Measurements from ENCODE around the gene SEMA4C. TPM values are rescaled to one million over a fixed set of nuclear protein-coding genes. Genes with fewer than 3 reads are reported as not detected.

Gene SEMA4C
- total and polyA plus RNA-seq, 9 of the 15 experiments (the other 6 are each of a cell fraction or from before 2014, with no cell fraction given), result 0.32 to 59.7 (median 23.9) TPM

DNA sequence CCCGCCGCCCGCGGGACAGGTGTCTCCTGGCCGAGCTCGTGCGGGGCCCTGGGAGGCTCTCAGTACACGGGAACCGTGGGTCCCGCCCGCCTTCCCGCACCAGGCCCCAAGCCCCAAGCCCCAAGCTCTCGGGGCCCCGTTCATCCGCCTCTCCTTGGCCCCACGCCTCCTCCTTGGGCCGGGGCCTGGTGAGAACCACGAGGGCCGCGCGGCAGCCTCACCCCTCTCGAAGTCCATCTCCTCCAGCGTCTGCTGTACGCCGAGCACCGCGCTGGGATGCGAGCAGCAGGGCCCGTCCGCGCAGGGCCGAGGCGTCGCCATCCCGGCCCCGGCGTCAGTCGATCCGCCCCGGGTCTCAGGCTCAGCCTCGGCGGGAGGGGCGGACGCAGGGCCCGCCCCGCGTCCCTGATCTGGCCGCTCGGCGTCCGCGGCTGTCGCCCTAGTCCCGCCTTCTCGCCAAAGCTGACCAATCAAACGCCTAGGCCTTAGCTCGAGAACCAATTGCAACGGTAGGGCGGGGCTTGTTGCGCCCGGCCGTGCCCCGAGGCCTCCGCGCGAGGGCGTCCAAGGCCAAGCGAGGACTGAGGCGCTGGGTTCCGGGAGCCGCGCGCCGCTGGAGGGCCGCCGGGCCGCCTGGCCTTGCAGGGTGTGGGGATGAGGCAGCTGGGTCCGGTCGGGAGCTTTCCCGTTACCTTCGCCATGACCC is 12.1 kb downstream of the SEMA4C start, which contains the start of gene ANKRD39 (continued):
- no peak for TF ChIP-seq MEF2D (tag; conservative IDR thresholded peaks at IDR 0.05; ENCODE audit: low read depth)
- no peak for TF ChIP-seq STAT5B (CRISPR knock-in tag; IDR thresholded peaks at IDR 0.05)
- TF ChIP-seq, protein P1, sequence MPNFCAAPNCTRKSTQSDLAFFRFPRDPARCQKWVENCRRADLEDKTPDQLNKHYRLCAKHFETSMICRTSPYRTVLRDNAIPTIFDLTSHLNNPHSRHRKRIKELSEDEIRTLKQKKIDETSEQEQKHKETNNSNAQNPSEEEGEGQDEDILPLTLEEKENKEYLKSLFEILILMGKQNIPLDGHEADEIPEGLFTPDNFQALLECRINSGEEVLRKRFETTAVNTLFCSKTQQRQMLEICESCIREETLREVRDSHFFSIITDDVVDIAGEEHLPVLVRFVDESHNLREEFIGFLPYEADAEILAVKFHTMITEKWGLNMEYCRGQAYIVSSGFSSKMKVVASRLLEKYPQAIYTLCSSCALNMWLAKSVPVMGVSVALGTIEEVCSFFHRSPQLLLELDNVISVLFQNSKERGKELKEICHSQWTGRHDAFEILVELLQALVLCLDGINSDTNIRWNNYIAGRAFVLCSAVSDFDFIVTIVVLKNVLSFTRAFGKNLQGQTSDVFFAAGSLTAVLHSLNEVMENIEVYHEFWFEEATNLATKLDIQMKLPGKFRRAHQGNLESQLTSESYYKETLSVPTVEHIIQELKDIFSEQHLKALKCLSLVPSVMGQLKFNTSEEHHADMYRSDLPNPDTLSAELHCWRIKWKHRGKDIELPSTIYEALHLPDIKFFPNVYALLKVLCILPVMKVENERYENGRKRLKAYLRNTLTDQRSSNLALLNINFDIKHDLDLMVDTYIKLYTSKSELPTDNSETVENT (CRISPR knock-in tag; IDR thresholded peaks at IDR 0.05), result peak; percentile 70
- TF ChIP-seq ZNF165 (CRISPR knock-in tag; IDR thresholded peaks at IDR 0.05; ENCODE audit: borderline replicate concordance), result no peak
- TF ChIP-seq RNF2 (IDR thresholded peaks at IDR 0.05), result peak; percentile 46; the same call in 1 of the 2 replicates
- no peak for TF ChIP-seq ARNT (IDR thresholded peaks at IDR 0.05)
- no peak for TF ChIP-seq ADNP (tag; IDR thresholded peaks at IDR 0.05)
- peak in 1 of 2 experiments; percentile 81; a peak in 1 of 4 replicates for TF ChIP-seq ZNF639 (CRISPR knock-in tag; conservative IDR thresholded peaks at IDR 0.05 in 1 of 2, IDR thresholded peaks at IDR 0.05 in 1 of 2)
- TF ChIP-seq NFIC (IDR thresholded peaks at IDR 0.05), result no peak
- TF ChIP-seq CTBP1 (IDR thresholded peaks at IDR 0.05; ENCODE audit: borderline replicate concordance), result peak; percentile 95
- peak; percentile 88 for TF ChIP-seq CXXC5 (CRISPR knock-in tag; IDR thresholded peaks at IDR 0.05)
- peak; percentile 36; the same call in 1 of the 2 replicates for TF ChIP-seq NFRKB (IDR thresholded peaks at IDR 0.05; ENCODE audit: low read depth)
- TF ChIP-seq NKRF (IDR thresholded peaks at IDR 0.05; ENCODE audit: borderline replicate concordance), result peak; percentile 28; the same call in 1 of the 2 replicates
- peak; percentile 95 for TF ChIP-seq SMC3 (conservative IDR thresholded peaks at IDR 0.05; ENCODE audit: insufficient read depth, low read depth, low read length)
- no peak for TF ChIP-seq NBN (IDR thresholded peaks at IDR 0.05; ENCODE audit: low read depth)
- peak; percentile 52 for TF ChIP-seq KAT2B (IDR thresholded peaks at IDR 0.05; ENCODE audit: low read depth, low read length)
- TF ChIP-seq ZNF449 (CRISPR knock-in tag; IDR thresholded peaks at IDR 0.05), result no peak
- peak; percentile 65; the same call in 1 of the 2 replicates for TF ChIP-seq FOXK1 (CRISPR knock-in tag; IDR thresholded peaks at IDR 0.05; ENCODE audit: borderline replicate concordance)
- TF ChIP-seq RBM25 (IDR thresholded peaks at IDR 0.05; ENCODE audit: low read depth, low read length, severe bottlenecking), result peak; percentile 100
- no peak for TF ChIP-seq COPS2 (conservative IDR thresholded peaks at IDR 0.05)
- peak; percentile 82 for TF ChIP-seq ATF7 (IDR thresholded peaks at IDR 0.05)
- no peak for TF ChIP-seq MCM7 (IDR thresholded peaks at IDR 0.05)
